Measurements from ENCODE around the gene CDK16. TPM values are rescaled to one million over a fixed set of nuclear protein-coding genes. Genes with fewer than 3 reads are reported as not detected.

Gene CDK16
- polyA plus RNA-seq, 1 donor from 2014 or later, result 99.0 TPM

GRCh38 chrX:47178337-47178736, 40.1 kb upstream of the CDK16 start:
- no peak overlapping the region for H3K9ac ChIP-seq (ENCODE audit: low read length)
- no peak overlapping the region for H3K4me3 ChIP-seq (ENCODE audit: low read length)
- H4K20me1 ChIP-seq (ENCODE audit: insufficient read depth), result no peaks in the 10 kb centered on the region
- no peak overlapping the region for H3K4me2 ChIP-seq (ENCODE audit: low read length)
- no peaks in the 10 kb centered on the region for H3K9me3 ChIP-seq (ENCODE audit: low read length)
- no peak overlapping the region for H3K27ac ChIP-seq (ENCODE audit: low read length)
- no peaks in the 10 kb centered on the region for H3K27me3 ChIP-seq (ENCODE audit: insufficient read depth, low read depth, low read length)
- TF ChIP-seq CTCF (IDR thresholded peaks at IDR 0.05; ENCODE audit: poor library complexity, severe bottlenecking) (no peak), MXI1 (conservative IDR thresholded peaks at IDR 0.05; ENCODE audit: poor library complexity, severe bottlenecking) (no peak), POLR2AphosphoS5 (IDR thresholded peaks at IDR 0.05) (no peak), RAD21 (conservative IDR thresholded peaks at IDR 0.05) (no peak), EZH2 (IDR thresholded peaks at IDR 0.05; ENCODE audit: borderline replicate concordance, insufficient read depth, low read length, poor library complexity, severe bottlenecking) (no peak), TAF1 (IDR thresholded peaks at IDR 0.05; ENCODE audit: low read depth) (no peak), REST (IDR thresholded peaks at IDR 0.05; ENCODE audit: borderline replicate concordance) (no peak), EP300 (conservative IDR thresholded peaks at IDR 0.05; ENCODE audit: poor library complexity, severe bottlenecking) (no peak), SMC3 (conservative IDR thresholded peaks at IDR 0.05; ENCODE audit: poor library complexity) (no peak)
- H3K79me2 ChIP-seq (replicated peaks; ENCODE audit: insufficient read depth, low read length), result no peaks in the 10 kb centered on the region
- H3F3A ChIP-seq (ENCODE audit: insufficient read depth, low read length, poor library complexity, severe bottlenecking), result no peaks in the 10 kb centered on the region
- H3K36me3 ChIP-seq (ENCODE audit: insufficient read depth, low read length), result no peaks in the 10 kb centered on the region
- no peaks in the 10 kb centered on the region for H3K9me2 ChIP-seq (ENCODE audit: insufficient read depth, low read length)
- H2AFZ ChIP-seq (ENCODE audit: low read depth, low read length), result no peak overlapping the region

GRCh38 chrX:47179221-47179927, 39.1 kb upstream of the CDK16 start:
- TF ChIP-seq POLR2AphosphoS5 (IDR thresholded peaks at IDR 0.05) (no peak), SMC3 (conservative IDR thresholded peaks at IDR 0.05; ENCODE audit: poor library complexity) (no peak), RAD21 (conservative IDR thresholded peaks at IDR 0.05) (no peak), MXI1 (conservative IDR thresholded peaks at IDR 0.05; ENCODE audit: poor library complexity, severe bottlenecking) (no peak), EP300 (conservative IDR thresholded peaks at IDR 0.05; ENCODE audit: poor library complexity, severe bottlenecking) (no peak), CTCF (IDR thresholded peaks at IDR 0.05; ENCODE audit: poor library complexity, severe bottlenecking) (no peak), REST (IDR thresholded peaks at IDR 0.05; ENCODE audit: borderline replicate concordance) (no peak), EZH2 (IDR thresholded peaks at IDR 0.05; ENCODE audit: borderline replicate concordance, insufficient read depth, low read length, poor library complexity, severe bottlenecking) (no peak), TAF1 (IDR thresholded peaks at IDR 0.05; ENCODE audit: low read depth) (no peak)
- H3F3A ChIP-seq (ENCODE audit: insufficient read depth, low read length, poor library complexity, severe bottlenecking), result no peaks in the 10 kb centered on the region
- H2AFZ ChIP-seq (ENCODE audit: low read depth, low read length), result no peak overlapping the region
- no peak overlapping the region for H3K9ac ChIP-seq (ENCODE audit: low read length)
- H3K36me3 ChIP-seq (ENCODE audit: insufficient read depth, low read length), result no peaks in the 10 kb centered on the region
- no peak overlapping the region for H3K27ac ChIP-seq (ENCODE audit: low read length)
- H4K20me1 ChIP-seq (ENCODE audit: insufficient read depth), result no peaks in the 10 kb centered on the region
- no peaks in the 10 kb centered on the region for H3K27me3 ChIP-seq (ENCODE audit: insufficient read depth, low read depth, low read length)
- H3K4me2 ChIP-seq (ENCODE audit: low read length), result no peak overlapping the region
- H3K4me3 ChIP-seq (ENCODE audit: low read length), result no peak overlapping the region
- H3K79me2 ChIP-seq (replicated peaks; ENCODE audit: insufficient read depth, low read length), result no peaks in the 10 kb centered on the region
- no peaks in the 10 kb centered on the region for H3K9me3 ChIP-seq (ENCODE audit: low read length)
- no peaks in the 10 kb centered on the region for H3K9me2 ChIP-seq (ENCODE audit: insufficient read depth, low read length)

Measured in neural cell (in vitro differentiated cells).